ENCODE results near the gene SLC30A2. TPM values are rescaled to one million over a fixed set of nuclear protein-coding genes. Genes with fewer than 3 reads are reported as not detected.

Gene SLC30A2
- polyA plus RNA-seq, 3 donors, result not detected

GRCh38 chr1:26027716-26028489, 18.0 kb downstream of the SLC30A2 start:
- Histone ChIP-seq H3K9ac (ENCODE audit: insufficient read depth, low read length, poor library complexity, severe bottlenecking) (no peak overlapping the region), H3K79me2 (ENCODE audit: insufficient read depth, low read length) (no peaks in the 10 kb centered on the region), H3K4me3 (replicated peaks in 1 of 3; ENCODE audit: low read depth in 2 of 3, low read length in 3 of 3) (no peak overlapping the region), H3K4me2 (replicated peaks; ENCODE audit: extremely low read depth, low read length, poor library complexity, severe bottlenecking) (no peak overlapping the region), H3K9me3 (replicated peaks in 1 of 2; ENCODE audit: control insufficient read depth in 1 of 2, insufficient read depth in 1 of 2, low read length in 2 of 2) (no peaks in the 10 kb centered on the region), H3K4me1 (ENCODE audit: control insufficient read depth in 1 of 2, insufficient read depth in 2 of 2, low read length in 2 of 2) (no peaks in the 10 kb centered on the region), H4K20me1 (ENCODE audit: insufficient read depth, low read length) (no peaks in the 10 kb centered on the region), H3K27me3 (ENCODE audit: control insufficient read depth in 2 of 2, insufficient read depth in 2 of 2, low read length in 2 of 2) (no peaks in the 10 kb centered on the region), H3K36me3 (replicated peaks in 1 of 2; ENCODE audit: control insufficient read depth in 1 of 2, insufficient read depth in 2 of 2, low read length in 2 of 2) (no peaks in the 10 kb centered on the region), H2AFZ (ENCODE audit: insufficient read depth, low read depth, low read length, poor library complexity, severe bottlenecking) (no peak overlapping the region), H3K27ac (ENCODE audit: low read depth in 1 of 2, low read length in 2 of 2) (no peak overlapping the region)
- no peak for DNase-seq
- Mint-ChIP-seq H3K4me1 (peaks cover 6% of the 10 kb centered on the region), H3K27me3 (ENCODE audit: low read depth in 3 of 3) (peaks cover 7 to 14% (median 9%) of the 10 kb centered on the region in 3 donors), H3K36me3 (no peaks in the 10 kb centered on the region), H3K27ac (peak overlapping the region in 1 of 7 donors; percentile 23), H3K9me3 (no peaks in the 10 kb centered on the region), H3K4me3 (peak overlapping the region in 1 of 2 donors; percentile 48)
- intact Hi-C loops (cut with micrococcal nuclease), result no loop called here
- TF ChIP-seq CTCF (IDR thresholded peaks at IDR 0.05), result no peak
- 25% methylated on average over 2 of the region's 3 CpGs for WGBS (ENCODE audit: insufficient coverage)

GRCh38 chr1:26025517-26025916, 20.4 kb downstream of the SLC30A2 start:
- H2AFZ ChIP-seq (ENCODE audit: insufficient read depth, low read depth, low read length, poor library complexity, severe bottlenecking), result no peak overlapping the region
- peaks cover 0 to 2% of the 10 kb centered on the region in 2 donors for H3K27me3 ChIP-seq (ENCODE audit: control insufficient read depth in 2 of 2, insufficient read depth in 2 of 2, low read length in 2 of 2)
- Mint-ChIP-seq H3K36me3 (no peaks in the 10 kb centered on the region), H3K4me1 (peaks cover 6% of the 10 kb centered on the region), H3K4me3 (no peak overlapping the region), H3K27me3 (ENCODE audit: low read depth in 3 of 3) (peaks cover 9 to 21% (median 10%) of the 10 kb centered on the region in 3 donors), H3K9me3 (no peaks in the 10 kb centered on the region), H3K27ac (no peak overlapping the region)
- 96% methylated on average over 4 of the region's 5 CpGs for WGBS (ENCODE audit: insufficient coverage)
- H4K20me1 ChIP-seq (ENCODE audit: insufficient read depth, low read length), result no peaks in the 10 kb centered on the region
- no peak overlapping the region for H3K4me2 ChIP-seq (replicated peaks; ENCODE audit: extremely low read depth, low read length, poor library complexity, severe bottlenecking)
- H3K4me1 ChIP-seq (ENCODE audit: control insufficient read depth in 1 of 2, insufficient read depth in 2 of 2, low read length in 2 of 2), result no peaks in the 10 kb centered on the region
- no peaks in the 10 kb centered on the region for H3K36me3 ChIP-seq (replicated peaks in 1 of 2; ENCODE audit: control insufficient read depth in 1 of 2, insufficient read depth in 2 of 2, low read length in 2 of 2)
- no peak for DNase-seq
- no peak overlapping the region for H3K4me3 ChIP-seq (replicated peaks in 1 of 3; ENCODE audit: low read depth in 2 of 3, low read length in 3 of 3)
- intact Hi-C loops (cut with micrococcal nuclease), result no loop called here
- H3K79me2 ChIP-seq (ENCODE audit: insufficient read depth, low read length), result no peaks in the 10 kb centered on the region
- no peaks in the 10 kb centered on the region for H3K9me3 ChIP-seq (replicated peaks in 1 of 2; ENCODE audit: control insufficient read depth in 1 of 2, insufficient read depth in 1 of 2, low read length in 2 of 2)
- H3K9ac ChIP-seq (ENCODE audit: insufficient read depth, low read length, poor library complexity, severe bottlenecking), result no peak overlapping the region
- TF ChIP-seq CTCF (IDR thresholded peaks at IDR 0.05), result no peak
- no peak overlapping the region for H3K27ac ChIP-seq (ENCODE audit: low read depth in 1 of 2, low read length in 2 of 2)

All from CD14-positive monocyte (primary cell).